ENCODE measurements around the gene C9orf85.
"Not testable (repeated sequence)": the region's sequence is repeated elsewhere in the genome, so short reads cannot be mapped to it uniquely, and the experiment has no call there.

Gene C9orf85

GRCh38 chr9:71911061-71911907, at the start of gene C9orf85, which contains the start of gene ABHD17B:
Gene C9orf85, plus strand, starts transcription at chr9:71911639. Its CDS starts 96 bp downstream, at chr9:71911735.
Gene ABHD17B, minus strand, starts transcription at chr9:71911193. Its CDS starts 36,113 bp downstream, at chr9:71875080.
- DNase-seq: peak; percentile 98

- no peak for DNase-seq
Observed at GRCh38 chr9:71863631-71864030, 47.8 kb upstream of the C9orf85 start.

- DNase-seq: no peak
Observed at GRCh38 chr9:71875345-71875744, 36.1 kb upstream of the C9orf85 start.

GRCh38 chr9:71876106-71876505, 35.3 kb upstream of the C9orf85 start:
- DNase-seq: no peak

- DNase-seq: no peak
Observed at GRCh38 chr9:71876829-71877228, 34.6 kb upstream of the C9orf85 start.

GRCh38 chr9:71878327-71879274, 32.8 kb upstream of the C9orf85 start:
- DNase-seq: no peak

- no peak for DNase-seq
Observed at GRCh38 chr9:71879644-71880174, 31.7 kb upstream of the C9orf85 start.

- DNase-seq: no peak
Observed at GRCh38 chr9:71884005-71884404, 27.4 kb upstream of the C9orf85 start.

GRCh38 chr9:71885467-71885866, 26.0 kb upstream of the C9orf85 start:
- no peak for DNase-seq

GRCh38 chr9:71886015-71886414, 25.4 kb upstream of the C9orf85 start:
- DNase-seq: no peak

GRCh38 chr9:71886541-71886940, 24.9 kb upstream of the C9orf85 start:
- no peak for DNase-seq

- DNase-seq: no peak
Observed at GRCh38 chr9:71887362-71887761, 24.1 kb upstream of the C9orf85 start.

GRCh38 chr9:71890042-71890679, 21.3 kb upstream of the C9orf85 start:
- DNase-seq: no peak

GRCh38 chr9:71891557-71892189, 19.8 kb upstream of the C9orf85 start:
- DNase-seq: no peak

- DNase-seq: no peak
Observed at GRCh38 chr9:71895117-71895516, 16.3 kb upstream of the C9orf85 start.

- no peak for DNase-seq
Observed at GRCh38 chr9:71895955-71896354, 15.5 kb upstream of the C9orf85 start.

GRCh38 chr9:71896761-71897160, 14.7 kb upstream of the C9orf85 start:
- no peak for DNase-seq

- DNase-seq: no peak
Observed at GRCh38 chr9:71897577-71897976, 13.9 kb upstream of the C9orf85 start.

GRCh38 chr9:71898756-71899155, 12.7 kb upstream of the C9orf85 start:
- DNase-seq: not testable (repeated sequence)

GRCh38 chr9:71901695-71902597, 9.5 kb upstream of the C9orf85 start:
- no peak for DNase-seq

GRCh38 chr9:71904076-71904475, 7.4 kb upstream of the C9orf85 start:
- no peak for DNase-seq
